Breast epithelium (tissue), 3 donors: ENCODE data around the gene SAXO1.

ENCODE experiments used
- POLR2A ChIP-seq: fragments of 450-650 bp; IDR thresholded peaks from one replicate; pipeline ENCODE4 v1.6.1; 2016; ENCODE audit warnings: antibody characterized with exemption, mild to moderate bottlenecking, moderate library complexity
- TF ChIP-seq, protein P1 (sequence below), 3 donors: fragments of 450-650 bp; IDR thresholded peaks; one replicate each; pipeline ENCODE4 v1.5.1; 2016 to 2017; ENCODE audit warnings: antibody characterized with exemption in 3 of 3, mild to moderate bottlenecking in 3 of 3, moderate library complexity in 3 of 3

DNA sequence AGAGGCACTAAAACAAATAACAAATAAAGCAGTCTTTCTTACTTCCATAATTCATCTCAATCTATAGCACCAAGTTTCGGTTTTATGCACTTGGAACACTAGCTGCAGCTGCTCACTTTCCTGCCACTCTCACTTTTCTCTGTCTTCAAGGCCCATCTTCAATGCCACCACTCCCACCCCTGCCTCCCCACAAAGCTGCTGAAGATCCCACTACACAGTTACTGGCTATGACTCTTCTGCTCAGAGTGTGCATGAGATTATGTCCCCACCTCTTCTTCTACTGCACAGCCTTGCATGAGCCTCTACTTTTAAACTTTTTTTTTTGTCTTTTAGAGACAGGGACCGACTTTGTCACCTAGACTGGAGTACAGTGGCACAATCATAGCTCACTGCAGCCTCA, 77.4 kb downstream of the SAXO1 start:
- TF ChIP-seq, protein P1, sequence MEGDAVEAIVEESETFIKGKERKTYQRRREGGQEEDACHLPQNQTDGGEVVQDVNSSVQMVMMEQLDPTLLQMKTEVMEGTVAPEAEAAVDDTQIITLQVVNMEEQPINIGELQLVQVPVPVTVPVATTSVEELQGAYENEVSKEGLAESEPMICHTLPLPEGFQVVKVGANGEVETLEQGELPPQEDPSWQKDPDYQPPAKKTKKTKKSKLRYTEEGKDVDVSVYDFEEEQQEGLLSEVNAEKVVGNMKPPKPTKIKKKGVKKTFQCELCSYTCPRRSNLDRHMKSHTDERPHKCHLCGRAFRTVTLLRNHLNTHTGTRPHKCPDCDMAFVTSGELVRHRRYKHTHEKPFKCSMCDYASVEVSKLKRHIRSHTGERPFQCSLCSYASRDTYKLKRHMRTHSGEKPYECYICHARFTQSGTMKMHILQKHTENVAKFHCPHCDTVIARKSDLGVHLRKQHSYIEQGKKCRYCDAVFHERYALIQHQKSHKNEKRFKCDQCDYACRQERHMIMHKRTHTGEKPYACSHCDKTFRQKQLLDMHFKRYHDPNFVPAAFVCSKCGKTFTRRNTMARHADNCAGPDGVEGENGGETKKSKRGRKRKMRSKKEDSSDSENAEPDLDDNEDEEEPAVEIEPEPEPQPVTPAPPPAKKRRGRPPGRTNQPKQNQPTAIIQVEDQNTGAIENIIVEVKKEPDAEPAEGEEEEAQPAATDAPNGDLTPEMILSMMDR (IDR thresholded peaks at IDR 0.05): no peak
- no peak for TF ChIP-seq POLR2A
